Coronary artery (tissue), 2 donors: Measurements from ENCODE around the gene RHCE.
"Not testable (repeated sequence)": the region's sequence is repeated elsewhere in the genome, so short reads cannot be mapped to it uniquely, and the experiment has no call there.

Experiments used
- DNase-seq: peaks from one replicate; pipeline ENCODE4 v3.0.0-alpha.2; 2017; ENCODE audit warnings: low spot score
- H3K27ac ChIP-seq, 2 donors: fragments of 200-600 bp; sonication (generic); one replicate each; pipeline ENCODE4 v1.5.1; 2016 to 2019
- H3K4me3 ChIP-seq: fragments of 200-600 bp; sonication (generic); 2 replicates; pipeline ENCODE4 v1.5.1; 2016; ENCODE audit warnings: mild to moderate bottlenecking, moderate library complexity

The RHCE gene

GRCh38 chr1:25322127-25322526 lies 98.5 kb downstream of the RHCE start:
- H3K4me3 ChIP-seq, H3K27ac ChIP-seq, DNase-seq: not testable (repeated sequence)

GRCh38 chr1:25320314-25320938 lies 100.2 kb downstream of the RHCE start:
- peak overlapping the region in 1 of 2 donors; percentile 51 for H3K27ac ChIP-seq
- not testable (repeated sequence) for H3K4me3 ChIP-seq, DNase-seq

GRCh38 chr1:25312806-25313470 lies 107.7 kb downstream of the RHCE start:
- not testable (repeated sequence) for DNase-seq, H3K27ac ChIP-seq, H3K4me3 ChIP-seq
